ENCODE results near the gene MRPL19. TPM values are rescaled to one million over a fixed set of nuclear protein-coding genes. Genes with fewer than 3 reads are reported as not detected.

The MRPL19 gene
- total and polyA plus RNA-seq, 2 donors (not counting 3 experiments of a cell fraction or from before 2014, with no cell fraction given), result 13.0 to 52.3 TPM

DNA sequence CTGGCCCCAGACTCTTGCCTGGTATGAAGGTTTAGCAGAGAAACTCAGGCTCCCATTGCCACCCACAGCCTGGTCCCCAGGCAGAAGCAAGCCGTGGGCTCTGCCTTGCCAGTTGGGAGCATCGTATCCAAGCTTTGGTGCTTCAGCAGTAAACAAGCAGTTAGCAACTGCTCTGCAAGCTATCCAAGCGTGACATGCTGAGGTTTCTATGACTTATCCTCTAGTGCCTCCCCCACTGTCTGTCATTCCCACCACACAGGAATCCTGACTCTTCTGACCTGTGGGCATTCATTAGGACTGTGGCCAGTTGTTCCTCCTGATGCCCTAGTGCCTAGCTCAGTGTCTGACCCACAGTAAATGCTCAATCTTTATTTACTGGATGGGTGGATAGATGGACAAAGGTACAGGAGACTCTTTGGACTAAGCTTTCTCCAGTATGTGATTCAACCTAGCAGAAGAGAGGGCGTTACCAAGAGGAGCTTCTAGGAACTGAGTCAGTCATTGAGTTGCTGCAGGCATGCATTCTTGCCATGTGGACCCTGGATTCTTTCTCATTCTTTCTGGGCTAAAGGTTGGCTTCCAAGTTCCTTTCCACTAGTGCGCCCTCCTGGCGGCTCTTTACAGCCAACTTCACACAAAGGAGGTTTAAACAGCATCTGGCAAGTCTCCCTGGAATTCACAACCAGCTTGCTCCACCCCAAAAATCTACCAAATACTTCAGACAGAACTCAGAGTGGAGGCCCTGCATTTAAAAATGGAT, 40.6 kb upstream of the MRPL19 start:
- no peaks in the 10 kb centered on the region for H3K36me3 ChIP-seq (ENCODE audit: control insufficient read depth in 2 of 2, extremely low read depth in 1 of 2, insufficient read depth in 2 of 2, low read length in 2 of 2)
- no peaks in the 10 kb centered on the region for H3K79me2 ChIP-seq (ENCODE audit: control insufficient read depth, insufficient read depth, low read length)
- peaks cover 6% of the 10 kb centered on the region for H3K4me1 ChIP-seq (ENCODE audit: control insufficient read depth, extremely low read depth, insufficient read depth, low read length)
- FAIRE-seq (peak; percentile 93), DNase-seq (ENCODE audit: low read depth, low spot score) (peak; percentile 82)
- H3K9me3 ChIP-seq (replicated peaks; ENCODE audit: control insufficient read depth, insufficient read depth, low read length), result no peaks in the 10 kb centered on the region
- dilution Hi-C loops (cut with MboI; ENCODE audit: extremely low pct_ligation_motif_present, low sequenced_read_pairs), result loop anchor here (25.0 kb wide), 1 partner anchor 144 kb away; no protein-coding TSS in a partner anchor
- no peak overlapping the region for H3K4me2 ChIP-seq (ENCODE audit: insufficient read depth, low read length)
- H3K9me1 ChIP-seq (replicated peaks; ENCODE audit: control insufficient read depth, extremely low read depth, insufficient read depth, low read length), result no peaks in the 10 kb centered on the region
- intact Hi-C loops (cut with micrococcal nuclease), result no loop called here
- ChIA-PET POLR2A (interaction anchor here (1.4 kb wide), 1 partner anchor 103 kb away, joined by 4 read pairs; no protein-coding TSS in a partner anchor), CTCF (interaction anchor here (0.8 to 5.2 kb wide), 16 partner anchors 10 to 145 kb away, joined by 3 to 108 read pairs (median 6); partner anchors contain the start of gene EVA1A)
- H3K4me3 ChIP-seq (replicated peaks in 1 of 3; ENCODE audit: insufficient read depth in 1 of 3, low read depth in 1 of 3, low read length in 3 of 3), result no peak overlapping the region
- no TSS peak for BruUV-seq (replicated peaks)
- H3K27me3 ChIP-seq (ENCODE audit: control insufficient read depth in 2 of 2, insufficient read depth in 2 of 2, low read length in 2 of 2), result peaks cover 2 to 10% of the 10 kb centered on the region in 2 experiments
- no peak overlapping the region for H2AFZ ChIP-seq (ENCODE audit: low read depth, low read length)
- no peak for TF ChIP-seq POLR2AphosphoS5 (IDR thresholded peaks at IDR 0.05; ENCODE audit: insufficient read depth, low read depth, low read length)
- TF ChIP-seq GATA2 (IDR thresholded peaks at IDR 0.05; ENCODE audit: insufficient read depth, insufficient read length, low read depth, low read length), result no peak
- TF ChIP-seq, protein P1, sequence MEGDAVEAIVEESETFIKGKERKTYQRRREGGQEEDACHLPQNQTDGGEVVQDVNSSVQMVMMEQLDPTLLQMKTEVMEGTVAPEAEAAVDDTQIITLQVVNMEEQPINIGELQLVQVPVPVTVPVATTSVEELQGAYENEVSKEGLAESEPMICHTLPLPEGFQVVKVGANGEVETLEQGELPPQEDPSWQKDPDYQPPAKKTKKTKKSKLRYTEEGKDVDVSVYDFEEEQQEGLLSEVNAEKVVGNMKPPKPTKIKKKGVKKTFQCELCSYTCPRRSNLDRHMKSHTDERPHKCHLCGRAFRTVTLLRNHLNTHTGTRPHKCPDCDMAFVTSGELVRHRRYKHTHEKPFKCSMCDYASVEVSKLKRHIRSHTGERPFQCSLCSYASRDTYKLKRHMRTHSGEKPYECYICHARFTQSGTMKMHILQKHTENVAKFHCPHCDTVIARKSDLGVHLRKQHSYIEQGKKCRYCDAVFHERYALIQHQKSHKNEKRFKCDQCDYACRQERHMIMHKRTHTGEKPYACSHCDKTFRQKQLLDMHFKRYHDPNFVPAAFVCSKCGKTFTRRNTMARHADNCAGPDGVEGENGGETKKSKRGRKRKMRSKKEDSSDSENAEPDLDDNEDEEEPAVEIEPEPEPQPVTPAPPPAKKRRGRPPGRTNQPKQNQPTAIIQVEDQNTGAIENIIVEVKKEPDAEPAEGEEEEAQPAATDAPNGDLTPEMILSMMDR (IDR thresholded peaks at IDR 0.05; ENCODE audit: extremely low read depth in 1 of 2, insufficient read depth in 1 of 2, low read depth in 1 of 2, low read length in 2 of 2), result peak in 1 of 2 donors; percentile 10
- no peak for TF ChIP-seq EZH2 (IDR thresholded peaks at IDR 0.05; ENCODE audit: borderline replicate concordance, low read depth, low read length, severe bottlenecking)
- no peak for TF ChIP-seq POLR2A (IDR thresholded peaks at IDR 0.05; ENCODE audit: low read depth, low read length)
- TF ChIP-seq, protein P2, sequence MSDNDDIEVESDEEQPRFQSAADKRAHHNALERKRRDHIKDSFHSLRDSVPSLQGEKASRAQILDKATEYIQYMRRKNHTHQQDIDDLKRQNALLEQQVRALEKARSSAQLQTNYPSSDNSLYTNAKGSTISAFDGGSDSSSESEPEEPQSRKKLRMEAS (IDR thresholded peaks at IDR 0.05; ENCODE audit: insufficient read depth, insufficient read length), result no peak
- TF ChIP-seq FOS (IDR thresholded peaks at IDR 0.05; ENCODE audit: borderline replicate concordance, insufficient read depth, low read length), result peak; percentile 23
- no peak for TF ChIP-seq JUN (IDR thresholded peaks at IDR 0.05; ENCODE audit: borderline replicate concordance, insufficient read depth, insufficient read length, low read depth)
- no peak for TF ChIP-seq MYC (IDR thresholded peaks at IDR 0.05; ENCODE audit: low read depth, low read length)
- H4K20me1 ChIP-seq (replicated peaks; ENCODE audit: control insufficient read depth, extremely low read depth, insufficient read depth, low read length), result no peaks in the 10 kb centered on the region
- H3K27ac ChIP-seq (ENCODE audit: insufficient read depth, low read depth, low read length), result no peak overlapping the region
- no peak overlapping the region for H3K9ac ChIP-seq (replicated peaks; ENCODE audit: extremely low read depth, insufficient read depth, low read length)

All from endothelial cell of umbilical vein (primary cell).